ENCODE measurements around the gene C3orf62. TPM values are rescaled to one million over a fixed set of nuclear protein-coding genes. Genes with fewer than 3 reads are reported as not detected.

The C3orf62 gene
- total RNA-seq, result 10.0 TPM
- long read RNA-seq, full-length matches to known transcripts, result 1 of 6 reads
- long read RNA-seq, partial matches to known transcripts, result 0 of 6 reads
- long read RNA-seq, other reads (novel, unspliced or antisense), result 5 of 6 reads

DNA sequence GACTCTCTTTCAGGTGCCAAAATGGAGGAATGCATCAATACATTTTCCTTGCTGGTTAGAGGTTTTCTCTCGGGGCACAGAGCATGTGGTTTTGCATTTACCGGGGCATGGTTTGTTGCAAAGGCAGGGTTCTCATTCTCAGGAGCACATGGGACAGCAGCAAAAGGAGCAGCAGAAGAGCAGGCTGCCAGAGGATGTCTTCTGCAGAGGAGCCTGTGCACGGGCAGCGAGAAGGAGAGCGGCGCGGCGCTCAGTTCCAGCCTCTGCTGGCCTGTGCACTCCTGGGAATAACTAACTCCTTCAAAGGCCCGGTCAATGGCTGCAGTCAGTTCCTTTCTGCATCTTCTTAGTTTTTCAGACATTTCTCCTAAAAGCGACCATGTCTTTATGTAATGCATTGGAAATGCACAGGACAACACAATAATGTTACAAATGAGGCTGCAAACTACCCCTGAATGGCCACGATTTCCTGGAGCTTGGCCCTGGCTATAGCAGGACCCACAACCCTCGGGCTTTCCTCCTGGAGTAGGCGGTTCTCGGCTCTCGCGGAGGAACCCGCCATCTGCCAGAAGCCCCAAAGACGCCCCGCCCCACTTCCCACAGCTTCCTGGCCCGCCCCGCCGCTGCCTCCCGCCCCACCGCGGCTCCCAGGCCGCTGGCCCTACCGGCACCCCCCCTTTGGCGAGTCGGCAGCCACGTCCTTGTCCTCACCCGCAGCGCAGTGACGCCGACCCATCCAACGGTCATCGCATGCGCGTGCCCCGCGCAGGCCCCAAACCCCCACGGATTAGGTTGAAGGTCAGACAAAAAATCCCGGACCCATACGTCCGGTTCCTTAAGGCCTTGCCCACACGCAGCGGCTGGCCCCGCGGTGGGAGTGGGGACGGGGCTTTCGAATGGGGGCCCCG is at the start of gene C3orf62:
TSS of gene C3orf62 (minus strand) at position 758 of the 908 bp plus-strand sequence. CDS start at position 398, 360 bp downstream.
- intact Hi-C loops (cut with DNase I), result no loop called here
- peak; percentile 97 to 98 for ATAC-seq
- peak; percentile 94 for DNase-seq
- Histone ChIP-seq H3K27ac (peak within 1 kb of the TSS; percentile 97), H3K27me3 (ENCODE audit: low read depth) (no peaks in the 10 kb centered on the region), H3K9me3 (no peaks in the 10 kb centered on the region), H3K36me3 (peaks cover 38% of the 10 kb centered on the region), H3K4me3 (peak within 1 kb of the TSS; percentile 59), H3K4me1 (peaks cover 42% of the 10 kb centered on the region)
- TF ChIP-seq, protein P1, sequence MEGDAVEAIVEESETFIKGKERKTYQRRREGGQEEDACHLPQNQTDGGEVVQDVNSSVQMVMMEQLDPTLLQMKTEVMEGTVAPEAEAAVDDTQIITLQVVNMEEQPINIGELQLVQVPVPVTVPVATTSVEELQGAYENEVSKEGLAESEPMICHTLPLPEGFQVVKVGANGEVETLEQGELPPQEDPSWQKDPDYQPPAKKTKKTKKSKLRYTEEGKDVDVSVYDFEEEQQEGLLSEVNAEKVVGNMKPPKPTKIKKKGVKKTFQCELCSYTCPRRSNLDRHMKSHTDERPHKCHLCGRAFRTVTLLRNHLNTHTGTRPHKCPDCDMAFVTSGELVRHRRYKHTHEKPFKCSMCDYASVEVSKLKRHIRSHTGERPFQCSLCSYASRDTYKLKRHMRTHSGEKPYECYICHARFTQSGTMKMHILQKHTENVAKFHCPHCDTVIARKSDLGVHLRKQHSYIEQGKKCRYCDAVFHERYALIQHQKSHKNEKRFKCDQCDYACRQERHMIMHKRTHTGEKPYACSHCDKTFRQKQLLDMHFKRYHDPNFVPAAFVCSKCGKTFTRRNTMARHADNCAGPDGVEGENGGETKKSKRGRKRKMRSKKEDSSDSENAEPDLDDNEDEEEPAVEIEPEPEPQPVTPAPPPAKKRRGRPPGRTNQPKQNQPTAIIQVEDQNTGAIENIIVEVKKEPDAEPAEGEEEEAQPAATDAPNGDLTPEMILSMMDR (IDR thresholded peaks at IDR 0.05), result no peak

DNA sequence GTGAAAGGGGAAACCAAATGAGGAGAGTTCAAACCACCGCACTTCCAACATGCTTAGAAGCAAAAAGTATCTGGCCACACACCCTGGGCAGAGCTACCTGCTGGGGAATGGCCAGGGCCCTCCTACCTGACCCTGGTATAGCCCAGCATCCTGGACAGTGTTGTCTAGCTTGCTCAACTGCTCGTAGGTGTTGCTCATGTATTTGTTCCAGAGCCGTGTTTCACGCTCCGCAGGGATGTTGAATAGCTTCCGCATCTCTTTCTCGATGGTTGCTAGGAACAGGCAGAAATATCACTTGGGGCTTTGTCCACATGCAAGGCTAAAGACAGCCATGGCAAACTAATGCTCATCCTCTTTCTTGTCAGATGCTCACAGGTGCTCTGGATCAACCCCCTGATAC is 47.7 kb upstream of the C3orf62 start:
- H3K36me3 ChIP-seq, result peaks cover 100% of the 10 kb centered on the region
- no peaks in the 10 kb centered on the region for H3K4me1 ChIP-seq
- DNase-seq (no peak), ATAC-seq (no peak)
- H3K27me3 ChIP-seq (ENCODE audit: low read depth), result no peaks in the 10 kb centered on the region
- no peaks in the 10 kb centered on the region for H3K9me3 ChIP-seq
- TF ChIP-seq, protein P1 (IDR thresholded peaks at IDR 0.05), result no peak
- no peak overlapping the region for H3K4me3 ChIP-seq
- intact Hi-C loops (cut with DNase I), result no loop called here
- H3K27ac ChIP-seq, result no peak overlapping the region

DNA sequence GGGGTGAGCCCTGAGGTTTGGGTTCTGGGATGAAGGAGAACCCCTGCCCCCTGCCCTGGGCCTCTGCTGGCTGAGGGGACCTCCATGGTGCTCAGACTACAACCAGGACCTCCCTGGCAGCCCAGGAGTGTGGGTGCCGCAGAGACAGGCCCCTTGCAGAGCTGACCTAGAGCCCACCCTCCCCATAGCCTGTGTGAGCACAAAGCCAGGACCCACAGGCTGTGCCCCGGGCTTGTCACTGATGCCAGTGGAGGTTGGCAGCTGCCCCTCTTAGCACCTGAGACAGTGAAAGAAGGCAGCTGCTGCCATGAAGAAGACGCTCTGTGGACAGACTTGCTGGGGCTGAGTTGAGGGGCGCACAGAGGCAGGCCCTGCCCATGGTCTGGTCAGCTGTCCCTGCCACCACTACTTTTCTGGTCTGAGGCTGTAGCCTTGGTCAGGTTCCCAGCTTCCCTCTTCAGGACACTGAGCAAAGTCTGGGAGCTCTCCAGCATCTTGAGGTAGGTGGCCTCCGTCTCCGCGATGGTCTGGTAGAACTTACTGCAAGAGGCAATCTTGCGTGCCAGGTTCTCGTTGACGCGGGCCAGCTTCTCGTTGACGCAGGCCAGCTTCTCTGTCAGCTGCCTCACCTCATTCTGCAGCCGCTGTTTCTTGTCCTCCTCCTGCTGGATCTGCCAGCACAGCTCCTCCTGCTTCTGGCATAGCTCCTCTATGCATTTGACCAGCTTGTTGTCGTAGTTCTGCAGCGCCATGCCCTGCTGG is 39.8 kb upstream of the C3orf62 start:
- DNase-seq (no peak), ATAC-seq (no peak)
- no peak overlapping the region for H3K4me3 ChIP-seq
- TF ChIP-seq, protein P1 (IDR thresholded peaks at IDR 0.05), result no peak
- peaks cover 98% of the 10 kb centered on the region for H3K36me3 ChIP-seq
- no peaks in the 10 kb centered on the region for H3K27me3 ChIP-seq (ENCODE audit: low read depth)
- H3K4me1 ChIP-seq, result no peaks in the 10 kb centered on the region
- no peaks in the 10 kb centered on the region for H3K9me3 ChIP-seq
- intact Hi-C loops (cut with DNase I), result no loop called here
- H3K27ac ChIP-seq, result no peak overlapping the region

DNA sequence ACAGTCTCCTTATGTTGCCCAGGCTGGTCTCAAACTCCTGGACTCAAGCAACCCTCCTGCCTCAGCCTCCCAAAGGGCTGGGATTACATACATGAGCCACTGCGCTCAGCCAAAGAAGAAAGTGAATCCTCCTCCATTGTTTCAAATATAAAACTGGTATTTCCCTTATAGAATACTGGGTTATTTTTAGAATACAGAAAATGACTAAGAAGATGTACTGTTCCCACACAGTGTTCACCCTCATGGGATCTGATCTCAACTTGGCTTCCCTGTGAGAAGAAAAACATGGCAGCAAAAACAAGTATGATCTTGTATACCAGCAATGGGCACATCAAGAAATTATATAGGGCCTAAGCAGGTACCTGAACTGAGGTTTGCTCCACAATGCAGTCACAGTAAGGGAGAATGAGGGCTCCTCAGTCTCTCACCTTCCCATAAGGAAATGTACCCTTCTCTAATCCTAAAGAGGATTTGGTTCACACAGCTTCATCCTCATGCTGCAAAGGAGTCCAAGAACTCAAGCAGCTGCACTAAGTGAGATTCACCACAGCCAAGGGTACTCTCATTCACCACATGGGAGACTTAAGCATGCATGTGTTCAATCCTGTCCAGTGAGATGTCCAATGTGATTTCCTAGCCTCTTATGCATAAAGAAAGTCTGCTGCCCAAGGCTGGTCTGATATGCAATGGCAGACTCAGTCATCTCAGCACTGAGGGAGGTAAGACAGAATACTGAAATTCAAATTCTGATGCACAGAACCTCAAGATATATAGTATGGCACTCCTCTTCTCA is 37.1 kb upstream of the C3orf62 start:
- intact Hi-C loops (cut with DNase I), result no loop called here
- Histone ChIP-seq H3K36me3 (peaks cover 98% of the 10 kb centered on the region), H3K4me1 (no peaks in the 10 kb centered on the region), H3K9me3 (no peaks in the 10 kb centered on the region), H3K4me3 (no peak overlapping the region), H3K27me3 (ENCODE audit: low read depth) (no peaks in the 10 kb centered on the region), H3K27ac (no peak overlapping the region)
- TF ChIP-seq, protein P1 (IDR thresholded peaks at IDR 0.05), result no peak
- no peak for ATAC-seq
- DNase-seq, result no peak

DNA sequence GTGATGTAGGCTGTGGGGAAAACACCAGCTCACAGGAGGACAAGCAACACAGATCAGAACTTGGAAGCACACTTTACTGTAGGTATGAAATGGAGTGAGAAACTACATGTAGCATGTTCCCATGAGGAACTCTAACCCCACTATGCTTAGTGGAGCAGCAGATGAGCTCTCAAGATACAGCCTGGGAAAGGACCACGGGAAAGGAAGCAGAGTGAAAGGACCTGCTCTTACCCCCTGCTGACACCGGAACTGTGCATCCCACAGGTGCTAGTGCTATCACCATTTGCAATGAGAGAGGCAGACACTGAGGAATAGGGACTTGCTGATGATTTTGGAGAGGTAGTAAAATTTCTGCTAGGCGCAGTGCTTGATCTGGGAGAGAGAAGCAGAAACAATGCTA is 34.3 kb upstream of the C3orf62 start:
- DNase-seq (no peak), ATAC-seq (no peak)
- intact Hi-C loops (cut with DNase I), result no loop called here
- no peaks in the 10 kb centered on the region for H3K4me1 ChIP-seq
- TF ChIP-seq, protein P1 (IDR thresholded peaks at IDR 0.05), result no peak
- no peaks in the 10 kb centered on the region for H3K9me3 ChIP-seq
- H3K36me3 ChIP-seq, result peaks cover 99% of the 10 kb centered on the region
- H3K27me3 ChIP-seq (ENCODE audit: low read depth), result no peaks in the 10 kb centered on the region
- H3K27ac ChIP-seq, result no peak overlapping the region
- H3K4me3 ChIP-seq, result no peak overlapping the region
